ENCODE data around the gene LCP1. TPM values are rescaled to one million over a fixed set of nuclear protein-coding genes. Genes with fewer than 3 reads are reported as not detected.

LCP1 gene
- total RNA-seq, 2 experiments from 2014 or later: 1,008 to 1,043 TPM

DNA sequence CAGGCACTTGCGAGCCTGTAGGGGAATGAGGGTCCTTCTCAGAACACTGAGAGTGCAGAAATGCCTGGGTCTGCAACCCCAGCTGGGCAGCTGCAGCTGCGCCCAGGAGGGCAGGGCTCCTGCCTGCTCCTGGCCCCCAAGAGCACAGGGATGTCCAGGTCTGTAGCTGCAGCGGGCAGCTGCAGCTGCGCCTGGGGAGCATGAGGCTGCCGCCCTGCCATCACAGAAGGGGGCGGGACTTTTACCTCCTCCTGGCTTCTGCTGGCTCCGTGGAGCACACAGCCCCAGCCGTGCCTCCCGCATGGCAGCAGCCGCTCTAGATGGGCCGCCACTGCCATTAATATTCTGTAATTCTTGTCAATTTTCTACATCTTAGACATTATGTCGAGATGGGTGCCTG is 95.0 kb downstream of the LCP1 start:
- Mint-ChIP-seq H3K4me1 (ENCODE audit: low read depth) (no peaks in the 10 kb centered on the region), H3K36me3 (ENCODE audit: low read depth) (no peaks in the 10 kb centered on the region), H3K9me3 (no peaks in the 10 kb centered on the region), H3K27ac (no peak overlapping the region), H3K27me3 (ENCODE audit: low read depth) (peaks cover under 1% of the 10 kb centered on the region), H3K4me3 (no peak overlapping the region)
- intact Hi-C loops (cut with micrococcal nuclease): no loop called here
- DNase-seq: no peak
- CTCF ChIA-PET: no interaction called here

DNA sequence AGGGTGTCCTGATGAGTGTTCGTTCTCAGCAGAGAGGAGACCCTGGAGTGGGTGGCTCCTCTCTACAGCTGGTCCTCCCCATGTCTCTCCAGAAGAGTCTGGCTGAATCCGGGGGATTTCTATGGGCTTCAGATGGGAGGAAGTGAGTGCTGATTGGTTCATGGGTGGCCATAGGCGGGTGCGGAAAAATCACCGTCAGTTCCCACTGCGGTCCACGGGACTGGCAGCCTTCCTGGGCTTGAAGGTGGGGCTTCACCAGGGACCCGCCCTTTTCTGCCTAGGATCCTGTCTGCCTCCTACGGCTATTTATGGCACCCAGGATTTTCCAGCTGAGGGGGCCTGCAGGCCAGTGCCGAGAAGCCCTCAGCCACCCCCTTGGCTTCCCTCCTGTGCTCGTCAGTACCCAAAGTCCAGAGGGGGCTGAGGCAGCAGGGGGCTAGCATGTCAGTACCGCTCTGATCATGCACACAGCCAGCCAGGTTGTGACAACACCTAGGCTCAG is 95.5 kb downstream of the LCP1 start:
- H3K4me3 Mint-ChIP-seq: no peak overlapping the region
- CTCF ChIA-PET: no interaction called here

DNA sequence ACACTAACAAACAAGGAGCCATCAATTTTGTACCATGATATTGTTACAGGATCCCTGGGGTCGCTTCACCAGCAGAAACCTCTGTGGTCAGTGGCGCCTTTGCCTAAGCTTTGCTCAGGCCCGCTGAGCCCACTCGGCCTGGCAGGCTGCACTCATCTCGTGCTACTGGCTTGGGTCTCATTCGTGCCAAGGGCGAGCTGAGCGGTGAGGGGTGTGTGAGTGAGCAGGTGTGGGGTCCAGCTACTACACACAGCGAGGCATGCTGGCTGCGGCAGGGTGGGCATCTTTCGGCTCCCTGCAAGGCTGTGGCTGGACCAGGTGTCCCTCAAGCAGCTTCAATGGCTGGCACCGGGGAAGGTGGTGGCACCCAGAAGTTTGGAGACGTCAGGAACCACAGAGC is 96.2 kb downstream of the LCP1 start:
- CTCF ChIA-PET: no interaction called here
- H3K27ac Mint-ChIP-seq: no peak overlapping the region
- H3K4me3 Mint-ChIP-seq: no peak overlapping the region
- no peaks in the 10 kb centered on the region for H3K36me3 Mint-ChIP-seq (ENCODE audit: low read depth)
- intact Hi-C loops (cut with micrococcal nuclease): no loop called here
- H3K4me1 Mint-ChIP-seq (ENCODE audit: low read depth): no peaks in the 10 kb centered on the region
- no peak for DNase-seq
- H3K9me3 Mint-ChIP-seq: no peaks in the 10 kb centered on the region
- no peaks in the 10 kb centered on the region for H3K27me3 Mint-ChIP-seq (ENCODE audit: low read depth)

More for the DNA sequence above, 95.5 kb downstream of the LCP1 start:
- intact Hi-C loops (cut with micrococcal nuclease): no loop called here
- no peak for DNase-seq
- Mint-ChIP-seq H3K27ac (no peak overlapping the region), H3K4me1 (ENCODE audit: low read depth) (no peaks in the 10 kb centered on the region), H3K9me3 (no peaks in the 10 kb centered on the region), H3K36me3 (ENCODE audit: low read depth) (no peaks in the 10 kb centered on the region), H3K27me3 (ENCODE audit: low read depth) (no peaks in the 10 kb centered on the region)

DNA sequence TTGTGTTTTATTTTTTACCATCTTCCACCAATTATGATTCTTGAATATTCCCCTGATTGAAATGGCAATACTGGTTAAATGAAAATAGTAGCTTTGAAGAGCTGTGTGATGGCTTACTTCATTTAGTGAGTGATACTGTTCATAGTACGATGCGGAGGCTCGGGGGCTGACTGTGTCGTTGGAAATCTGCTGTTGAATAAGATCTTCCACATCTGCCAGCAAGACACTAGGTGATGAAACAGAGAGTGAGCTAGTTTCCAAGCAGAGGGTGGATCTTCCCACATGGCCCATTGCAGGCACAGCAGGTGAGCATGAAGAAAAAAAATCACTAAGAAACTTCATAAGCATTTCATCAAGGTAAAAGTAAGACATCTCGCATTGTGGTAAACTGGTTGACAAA is 99.7 kb downstream of the LCP1 start:
- DNase-seq: no peak
- H3K36me3 Mint-ChIP-seq (ENCODE audit: low read depth): no peaks in the 10 kb centered on the region
- no peaks in the 10 kb centered on the region for H3K9me3 Mint-ChIP-seq
- intact Hi-C loops (cut with micrococcal nuclease): no loop called here
- CTCF ChIA-PET: interaction anchor here (1.1 kb wide), 1 partner anchor 9 kb away, joined by 4 read pairs; no protein-coding TSS in a partner anchor
- no peak overlapping the region for H3K27ac Mint-ChIP-seq
- H3K4me3 Mint-ChIP-seq: no peak overlapping the region
- no peaks in the 10 kb centered on the region for H3K27me3 Mint-ChIP-seq (ENCODE audit: low read depth)
- peaks cover 14% of the 10 kb centered on the region for H3K4me1 Mint-ChIP-seq (ENCODE audit: low read depth)

DNA sequence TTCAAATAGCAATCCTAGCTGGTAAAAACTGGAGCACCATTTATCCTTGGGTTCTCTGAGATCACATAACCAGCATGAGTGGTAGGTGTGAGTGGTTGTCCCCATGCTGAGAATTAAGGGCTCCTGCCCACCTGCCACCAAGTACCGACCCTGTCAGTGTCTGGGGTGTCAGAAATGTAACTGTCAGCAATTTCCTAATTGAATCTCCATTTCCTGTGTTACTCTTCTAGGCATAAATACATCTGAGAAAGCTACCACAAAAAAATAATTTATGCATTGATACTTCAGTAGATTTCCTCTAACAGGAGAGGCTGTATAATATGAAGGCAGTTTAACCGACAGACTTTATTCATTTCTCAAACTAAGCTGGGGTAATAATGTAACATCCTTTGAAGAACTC is 102.2 kb downstream of the LCP1 start:
- no peaks in the 10 kb centered on the region for H3K9me3 Mint-ChIP-seq
- H3K4me3 Mint-ChIP-seq: no peak overlapping the region
- peaks cover 14% of the 10 kb centered on the region for H3K4me1 Mint-ChIP-seq (ENCODE audit: low read depth)
- no peak for DNase-seq
- CTCF ChIA-PET: interaction anchor here (0.7 kb wide), 1 partner anchor 47 kb away, joined by 3 read pairs; no protein-coding TSS in a partner anchor
- no peaks in the 10 kb centered on the region for H3K27me3 Mint-ChIP-seq (ENCODE audit: low read depth)
- no peak overlapping the region for H3K27ac Mint-ChIP-seq
- intact Hi-C loops (cut with micrococcal nuclease): no loop called here
- H3K36me3 Mint-ChIP-seq (ENCODE audit: low read depth): no peaks in the 10 kb centered on the region

DNA sequence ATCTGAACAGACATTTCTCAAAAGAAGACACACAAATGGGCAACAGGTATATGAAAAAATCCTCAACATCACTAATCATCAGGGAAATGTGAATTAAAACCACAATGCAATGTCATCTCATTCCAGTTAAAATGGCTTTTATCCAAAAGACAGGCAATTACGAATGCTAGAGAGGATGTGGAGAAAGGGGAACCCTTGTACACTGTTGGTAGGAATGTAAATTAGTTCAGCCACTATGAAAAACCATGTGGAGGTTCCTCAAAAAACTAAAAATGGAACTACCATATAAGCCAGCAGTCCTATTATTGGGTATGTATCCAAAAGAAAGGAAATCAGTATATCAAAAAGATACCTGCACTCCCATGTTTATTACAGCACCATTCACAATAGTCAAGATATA is 104.7 kb downstream of the LCP1 start:
- no peak overlapping the region for H3K27ac Mint-ChIP-seq
- no peak for DNase-seq
- no peaks in the 10 kb centered on the region for H3K27me3 Mint-ChIP-seq (ENCODE audit: low read depth)
- peaks cover 14% of the 10 kb centered on the region for H3K4me1 Mint-ChIP-seq (ENCODE audit: low read depth)
- no peak overlapping the region for H3K4me3 Mint-ChIP-seq
- no peaks in the 10 kb centered on the region for H3K36me3 Mint-ChIP-seq (ENCODE audit: low read depth)
- H3K9me3 Mint-ChIP-seq: no peaks in the 10 kb centered on the region
- CTCF ChIA-PET: no interaction called here
- intact Hi-C loops (cut with micrococcal nuclease): no loop called here

DNA sequence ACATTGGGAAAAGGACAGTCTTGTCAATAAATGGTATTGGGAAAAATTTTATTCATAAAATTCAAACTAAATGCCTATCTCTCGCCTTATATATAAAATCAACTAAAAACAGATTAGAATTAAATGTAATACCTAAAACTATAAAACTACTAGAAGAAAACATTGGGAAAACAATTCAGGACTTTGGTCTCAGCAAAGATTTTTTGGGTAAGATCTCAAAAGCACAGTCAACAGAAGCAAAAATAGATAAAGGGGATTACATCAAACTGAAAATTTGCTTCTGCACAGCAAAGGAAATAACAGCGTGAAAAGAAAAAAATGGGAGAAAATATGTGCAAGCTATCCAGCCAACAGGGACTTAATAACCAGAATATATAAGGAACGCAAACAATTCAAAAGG is 105.2 kb downstream of the LCP1 start:
- CTCF ChIA-PET: no interaction called here
- Mint-ChIP-seq H3K27me3 (ENCODE audit: low read depth) (no peaks in the 10 kb centered on the region), H3K36me3 (ENCODE audit: low read depth) (no peaks in the 10 kb centered on the region), H3K4me3 (no peak overlapping the region), H3K27ac (no peak overlapping the region), H3K4me1 (ENCODE audit: low read depth) (peaks cover 14% of the 10 kb centered on the region), H3K9me3 (no peaks in the 10 kb centered on the region)
- intact Hi-C loops (cut with micrococcal nuclease): no loop called here
- DNase-seq: no peak

Other genes starting within 250 kb of the LCP1 start
- 10 to 100 TPM; 38.2 to 42.2 TPM for gene ZC3H13, start 129.4 kb downstream of the LCP1 start, total RNA-seq
- not detected for gene CPB2, start 77.1 kb downstream of the LCP1 start, total RNA-seq
- under 1 TPM; 0.24 to 0.32 TPM for gene LRRC63, start 29.8 kb upstream of the LCP1 start, total RNA-seq
- 1 to 10 TPM; 3.6 to 3.7 TPM for gene RUBCNL, start 205.1 kb upstream of the LCP1 start, total RNA-seq